Mammary epithelial cell (primary cell): ENCODE data around the gene TAF6.

Experiments used
- CTCF ChIP-seq, 2 donors: IDR thresholded peaks in 1 of 2; conservative IDR thresholded peaks in 1 of 2; 2 replicates each; pipeline ENCODE4 v1.5.1; 2011 to 2012; ENCODE audit warnings: inconsistent platforms in 2 of 2, low read length in 2 of 2, mild to moderate bottlenecking in 2 of 2, control low read depth in 1 of 2, low read depth in 1 of 2; ENCODE audit not compliant: insufficient read depth in 1 of 2; ENCODE audit errors: extremely low read depth in 1 of 2
- EZH2 ChIP-seq: IDR thresholded peaks from 2 replicates; pipeline ENCODE4 v1.6.1; 2012; ENCODE audit warnings: low read length, inconsistent platforms, borderline replicate concordance

- no peak for TF ChIP-seq CTCF (conservative IDR thresholded peaks at IDR 0.05 in 1 of 2, IDR thresholded peaks at IDR 0.05 in 1 of 2; ENCODE audit: extremely low read depth in 1 of 2, insufficient read depth in 1 of 2, low read depth in 1 of 2, low read length in 2 of 2)
- TF ChIP-seq EZH2, result no peak
Measured at GRCh38 chr7:100154651-100155491, 35.7 kb upstream of the TAF6 start.
